ENCODE data around the gene FSTL4.
"Not testable (repeated sequence)": the region's sequence is repeated elsewhere in the genome, so short reads cannot be mapped to it uniquely, and the experiment has no call there.

FSTL4 gene

GRCh38 chr5:133559960-133560359, 52.4 kb downstream of the FSTL4 start:
- in situ Hi-C loops (cut with MboI; ENCODE audit: low sequenced_read_pairs), result no loop called here

- in situ Hi-C loops (cut with MboI; ENCODE audit: low sequenced_read_pairs), result no loop called here
Measured at GRCh38 chr5:133556551-133556950, 55.8 kb downstream of the FSTL4 start.

GRCh38 chr5:133554279-133554678, 58.1 kb downstream of the FSTL4 start:
- in situ Hi-C loops (cut with MboI; ENCODE audit: low sequenced_read_pairs), result no loop called here

GRCh38 chr5:133552925-133553525, 59.3 kb downstream of the FSTL4 start:
- in situ Hi-C loops (cut with MboI; ENCODE audit: low sequenced_read_pairs), result no loop called here

- in situ Hi-C loops (cut with MboI; ENCODE audit: low sequenced_read_pairs), result no loop called here
Measured at GRCh38 chr5:133546500-133546899, 65.8 kb downstream of the FSTL4 start.

GRCh38 chr5:133544346-133544745, 68.0 kb downstream of the FSTL4 start:
- in situ Hi-C loops (cut with MboI; ENCODE audit: low sequenced_read_pairs), result no loop called here

GRCh38 chr5:133539818-133540217, 72.5 kb downstream of the FSTL4 start:
- in situ Hi-C loops (cut with MboI; ENCODE audit: low sequenced_read_pairs), result no loop called here

GRCh38 chr5:133538718-133539117, 73.6 kb downstream of the FSTL4 start:
- in situ Hi-C loops (cut with MboI; ENCODE audit: low sequenced_read_pairs), result no loop called here

GRCh38 chr5:133535241-133535929, 77.0 kb downstream of the FSTL4 start:
- in situ Hi-C loops (cut with MboI; ENCODE audit: low sequenced_read_pairs), result not testable (repeated sequence)

GRCh38 chr5:133534566-133534965, 77.8 kb downstream of the FSTL4 start:
- in situ Hi-C loops (cut with MboI; ENCODE audit: low sequenced_read_pairs), result no loop called here

GRCh38 chr5:133533541-133533940, 78.8 kb downstream of the FSTL4 start:
- in situ Hi-C loops (cut with MboI; ENCODE audit: low sequenced_read_pairs), result no loop called here

- in situ Hi-C loops (cut with MboI; ENCODE audit: low sequenced_read_pairs), result no loop called here
Measured at GRCh38 chr5:133531594-133531993, 80.7 kb downstream of the FSTL4 start.

GRCh38 chr5:133531178-133531577, 81.2 kb downstream of the FSTL4 start:
- in situ Hi-C loops (cut with MboI; ENCODE audit: low sequenced_read_pairs), result no loop called here

- in situ Hi-C loops (cut with MboI; ENCODE audit: low sequenced_read_pairs), result no loop called here
Measured at GRCh38 chr5:133530270-133530669, 82.1 kb downstream of the FSTL4 start.

- in situ Hi-C loops (cut with MboI; ENCODE audit: low sequenced_read_pairs), result no loop called here
Measured at GRCh38 chr5:133528841-133529240, 83.5 kb downstream of the FSTL4 start.

- in situ Hi-C loops (cut with MboI; ENCODE audit: low sequenced_read_pairs), result no loop called here
Measured at GRCh38 chr5:133527311-133527710, 85.0 kb downstream of the FSTL4 start.

- in situ Hi-C loops (cut with MboI; ENCODE audit: low sequenced_read_pairs), result no loop called here
Measured at GRCh38 chr5:133526368-133526767, 86.0 kb downstream of the FSTL4 start.

GRCh38 chr5:133525126-133525525, 87.2 kb downstream of the FSTL4 start:
- in situ Hi-C loops (cut with MboI; ENCODE audit: low sequenced_read_pairs), result no loop called here

GRCh38 chr5:133524666-133525065, 87.7 kb downstream of the FSTL4 start:
- in situ Hi-C loops (cut with MboI; ENCODE audit: low sequenced_read_pairs), result no loop called here

GRCh38 chr5:133523961-133524586, 88.3 kb downstream of the FSTL4 start:
- in situ Hi-C loops (cut with MboI; ENCODE audit: low sequenced_read_pairs), result no loop called here

- in situ Hi-C loops (cut with MboI; ENCODE audit: low sequenced_read_pairs), result no loop called here
Measured at GRCh38 chr5:133523013-133523658, 89.2 kb downstream of the FSTL4 start.

- in situ Hi-C loops (cut with MboI; ENCODE audit: low sequenced_read_pairs), result no loop called here
Measured at GRCh38 chr5:133521801-133522200, 90.5 kb downstream of the FSTL4 start.

All from hTERT RPE-1 (cell line).